NB4 (cell line): Measurements from ENCODE around the gene ARHGEF10L.

Experiments
- CTCF ChIP-seq: IDR thresholded peaks from one replicate; pipeline ENCODE4 v1.5.1; 2012; ENCODE audit warnings: low read depth, low read length
- POLR2A ChIP-seq: IDR thresholded peaks from 2 replicates; pipeline ENCODE4 v1.6.1; 2011; ENCODE audit warnings: mild to moderate bottlenecking; ENCODE audit not compliant: insufficient read length; ENCODE audit errors: extremely low read depth

GRCh38 chr1:17632106-17632505 is 92.6 kb downstream of the ARHGEF10L start:
- no peak for TF ChIP-seq CTCF
- TF ChIP-seq POLR2A = no peak
